ENCODE results near the gene HSPA1A. TPM values are rescaled to one million over a fixed set of nuclear protein-coding genes. Genes with fewer than 3 reads are reported as not detected.

Gene HSPA1A
- total RNA-seq, 1 donor from 2014 or later: 46.3 TPM

DNA sequence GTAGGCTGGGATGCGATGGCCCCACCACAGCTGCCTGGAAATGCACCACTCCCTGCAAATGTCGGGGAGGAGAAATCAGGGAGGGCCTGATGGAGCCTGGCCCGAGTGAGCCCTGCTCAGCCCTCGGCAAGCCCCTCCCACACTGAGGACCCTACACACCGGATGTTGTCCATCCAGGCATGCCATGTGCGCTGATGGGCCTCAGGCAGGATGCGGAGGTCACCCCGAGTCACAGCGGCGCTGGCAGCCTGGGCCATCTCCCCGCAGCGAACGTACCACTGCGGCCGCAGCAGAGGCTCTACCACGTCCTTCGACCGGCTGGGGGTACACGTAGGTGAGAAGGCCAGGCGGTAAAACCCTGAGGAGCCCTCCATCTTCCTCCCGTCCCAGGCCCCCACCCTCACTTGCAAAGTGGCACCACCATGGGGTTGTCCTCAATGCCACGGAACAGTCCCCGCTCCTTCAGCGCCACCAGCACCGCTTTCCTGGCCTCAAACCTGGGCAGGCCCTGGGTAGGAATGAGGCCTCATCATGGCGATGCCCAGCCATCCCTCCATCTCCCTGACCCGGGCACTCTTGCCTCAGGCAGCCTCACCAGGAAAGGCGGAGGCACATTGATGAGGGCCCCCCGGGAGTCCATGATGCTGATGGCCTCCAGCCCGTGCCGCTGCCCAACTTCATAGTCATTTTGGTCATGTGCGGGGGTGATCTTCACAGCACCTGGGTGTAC is 33.1 kb upstream of the HSPA1A start:
- H3K36me3 Mint-ChIP-seq (ENCODE audit: low read depth): peaks cover 31% of the 10 kb centered on the region
- H3K9me3 Mint-ChIP-seq (ENCODE audit: low read depth): no peaks in the 10 kb centered on the region
- H3K4me1 Mint-ChIP-seq (ENCODE audit: low read depth): peaks cover 3% of the 10 kb centered on the region
- TF ChIP-seq, protein P1, sequence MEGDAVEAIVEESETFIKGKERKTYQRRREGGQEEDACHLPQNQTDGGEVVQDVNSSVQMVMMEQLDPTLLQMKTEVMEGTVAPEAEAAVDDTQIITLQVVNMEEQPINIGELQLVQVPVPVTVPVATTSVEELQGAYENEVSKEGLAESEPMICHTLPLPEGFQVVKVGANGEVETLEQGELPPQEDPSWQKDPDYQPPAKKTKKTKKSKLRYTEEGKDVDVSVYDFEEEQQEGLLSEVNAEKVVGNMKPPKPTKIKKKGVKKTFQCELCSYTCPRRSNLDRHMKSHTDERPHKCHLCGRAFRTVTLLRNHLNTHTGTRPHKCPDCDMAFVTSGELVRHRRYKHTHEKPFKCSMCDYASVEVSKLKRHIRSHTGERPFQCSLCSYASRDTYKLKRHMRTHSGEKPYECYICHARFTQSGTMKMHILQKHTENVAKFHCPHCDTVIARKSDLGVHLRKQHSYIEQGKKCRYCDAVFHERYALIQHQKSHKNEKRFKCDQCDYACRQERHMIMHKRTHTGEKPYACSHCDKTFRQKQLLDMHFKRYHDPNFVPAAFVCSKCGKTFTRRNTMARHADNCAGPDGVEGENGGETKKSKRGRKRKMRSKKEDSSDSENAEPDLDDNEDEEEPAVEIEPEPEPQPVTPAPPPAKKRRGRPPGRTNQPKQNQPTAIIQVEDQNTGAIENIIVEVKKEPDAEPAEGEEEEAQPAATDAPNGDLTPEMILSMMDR (IDR thresholded peaks at IDR 0.05): no peak
- H3K4me3 Mint-ChIP-seq (ENCODE audit: unreplicated experiment): no peak overlapping the region
- H3K27ac Mint-ChIP-seq (ENCODE audit: unreplicated experiment): no peak overlapping the region
- no peaks in the 10 kb centered on the region for H3K27me3 Mint-ChIP-seq (ENCODE audit: low read depth)
- no peak for DNase-seq (ENCODE audit: low spot score)

GRCh38 chr6:31784098-31784925 is 31.0 kb upstream of the HSPA1A start:
- no peaks in the 10 kb centered on the region for H3K9me3 Mint-ChIP-seq (ENCODE audit: low read depth)
- TF ChIP-seq, protein P1 (IDR thresholded peaks at IDR 0.05): no peak
- no peak overlapping the region for H3K27ac Mint-ChIP-seq (ENCODE audit: unreplicated experiment)
- H3K27me3 Mint-ChIP-seq (ENCODE audit: low read depth): no peaks in the 10 kb centered on the region
- no peak for DNase-seq (ENCODE audit: low spot score)
- peaks cover 28% of the 10 kb centered on the region for H3K36me3 Mint-ChIP-seq (ENCODE audit: low read depth)
- H3K4me3 Mint-ChIP-seq (ENCODE audit: unreplicated experiment): no peak overlapping the region
- H3K4me1 Mint-ChIP-seq (ENCODE audit: low read depth): no peaks in the 10 kb centered on the region

DNA sequence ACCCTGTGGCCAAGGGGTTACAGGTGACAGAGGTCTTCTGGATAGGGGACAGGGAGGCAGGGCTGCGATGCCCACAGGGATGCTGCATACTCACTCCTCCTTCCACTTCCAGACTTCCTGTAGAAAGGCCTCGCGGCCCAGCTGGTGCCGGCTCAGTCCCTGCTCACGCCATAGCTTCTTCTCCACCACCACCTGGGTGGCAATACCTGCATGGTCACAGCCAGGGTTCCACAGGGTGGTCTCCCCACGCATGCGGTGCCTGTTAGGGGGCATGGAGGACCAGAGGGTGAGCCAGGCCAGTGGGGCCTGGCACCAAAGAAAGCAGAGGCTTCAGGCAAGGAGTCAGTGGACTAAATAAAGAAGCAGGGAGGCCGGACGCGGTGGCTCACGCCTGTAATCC is 29.9 kb upstream of the HSPA1A start:
- no peaks in the 10 kb centered on the region for H3K27me3 Mint-ChIP-seq (ENCODE audit: low read depth)
- no peaks in the 10 kb centered on the region for H3K9me3 Mint-ChIP-seq (ENCODE audit: low read depth)
- no peak overlapping the region for H3K4me3 Mint-ChIP-seq (ENCODE audit: unreplicated experiment)
- no peak for DNase-seq (ENCODE audit: low spot score)
- H3K27ac Mint-ChIP-seq (ENCODE audit: unreplicated experiment): no peak overlapping the region
- TF ChIP-seq, protein P1 (IDR thresholded peaks at IDR 0.05): no peak
- H3K36me3 Mint-ChIP-seq (ENCODE audit: low read depth): peaks cover 29% of the 10 kb centered on the region
- no peaks in the 10 kb centered on the region for H3K4me1 Mint-ChIP-seq (ENCODE audit: low read depth)

DNA sequence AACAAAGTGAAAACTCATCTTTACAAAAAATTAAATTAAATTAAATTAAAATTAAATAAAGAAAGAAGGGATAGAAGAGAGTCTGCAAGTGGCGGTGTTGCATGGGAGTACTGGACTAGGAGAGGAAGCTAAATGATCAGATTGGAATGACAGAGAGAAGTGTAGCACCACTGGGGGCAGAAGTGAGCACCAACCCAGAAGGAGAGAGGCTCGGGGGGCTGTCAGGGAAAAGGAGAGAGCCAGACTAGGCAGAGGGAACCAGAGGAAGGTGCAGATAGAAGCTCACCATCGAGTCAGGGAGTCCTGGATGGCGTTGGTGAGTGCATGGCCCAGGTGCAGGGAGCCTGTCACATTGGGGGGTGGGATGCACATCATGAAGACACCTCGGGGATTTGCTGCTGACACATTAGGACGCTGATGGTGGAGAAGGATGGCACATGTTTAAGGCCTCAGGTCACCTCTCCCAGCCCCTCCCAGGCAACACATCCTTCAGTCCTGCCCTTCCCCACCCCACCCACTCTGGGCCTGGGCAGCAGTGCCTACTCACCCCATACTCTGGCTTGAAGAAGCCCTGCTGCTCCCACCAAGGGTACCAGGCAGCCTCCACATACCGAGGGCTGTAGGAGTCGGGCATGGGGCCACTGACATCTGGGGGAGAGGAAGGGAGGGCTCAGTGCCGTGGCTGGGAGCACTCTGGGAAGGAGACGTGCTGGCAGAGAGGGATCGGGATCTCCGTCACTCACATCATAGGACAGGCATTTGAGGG is 23.8 kb upstream of the HSPA1A start:
- Mint-ChIP-seq H3K27me3 (ENCODE audit: low read depth) (no peaks in the 10 kb centered on the region), H3K4me1 (ENCODE audit: low read depth) (peaks cover 25% of the 10 kb centered on the region), H3K9me3 (ENCODE audit: low read depth) (no peaks in the 10 kb centered on the region), H3K36me3 (ENCODE audit: low read depth) (peaks cover 11% of the 10 kb centered on the region), H3K27ac (ENCODE audit: unreplicated experiment) (peak overlapping the region; percentile 62), H3K4me3 (ENCODE audit: unreplicated experiment) (no peak overlapping the region)
- DNase-seq (ENCODE audit: low spot score): no peak
- TF ChIP-seq, protein P1 (IDR thresholded peaks at IDR 0.05): peak; percentile 79

DNA sequence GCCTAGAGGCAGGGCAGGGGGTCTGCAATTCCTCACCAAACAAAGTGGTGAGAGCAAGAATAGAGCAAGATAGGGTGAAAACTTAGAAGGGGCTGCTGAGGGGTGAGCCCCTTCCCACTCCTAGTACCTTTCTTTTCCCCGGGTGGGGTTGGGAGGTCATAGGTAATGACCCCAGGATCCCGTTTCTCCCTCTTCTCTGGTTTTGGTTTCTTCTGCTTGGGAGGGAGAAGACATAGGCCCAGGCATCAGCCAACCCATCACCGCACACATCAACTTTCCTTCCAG is 23.3 kb upstream of the HSPA1A start:
- peaks cover 11% of the 10 kb centered on the region for H3K36me3 Mint-ChIP-seq (ENCODE audit: low read depth)
- DNase-seq (ENCODE audit: low spot score): no peak
- no peak overlapping the region for H3K4me3 Mint-ChIP-seq (ENCODE audit: unreplicated experiment)
- H3K4me1 Mint-ChIP-seq (ENCODE audit: low read depth): peaks cover 25% of the 10 kb centered on the region
- H3K27me3 Mint-ChIP-seq (ENCODE audit: low read depth): no peaks in the 10 kb centered on the region
- TF ChIP-seq, protein P1 (IDR thresholded peaks at IDR 0.05): no peak
- no peaks in the 10 kb centered on the region for H3K9me3 Mint-ChIP-seq (ENCODE audit: low read depth)
- peak overlapping the region; percentile 27 for H3K27ac Mint-ChIP-seq (ENCODE audit: unreplicated experiment)
